ENCODE results near the gene LMNTD2. TPM values are rescaled to one million over a fixed set of nuclear protein-coding genes. Genes with fewer than 3 reads are reported as not detected.
A peak's percentile ranks its signal among the peaks of the same experiment; 100 is the strongest.
"Not testable (repeated sequence)": the region's sequence is repeated elsewhere in the genome, so short reads cannot be mapped to it uniquely, and the experiment has no call there.

The LMNTD2 gene
- total RNA-seq, 1 donor from 2014 or later = 2.3 TPM

- Mint-ChIP-seq H3K4me3 (ENCODE audit: unreplicated experiment) (no peak overlapping the region), H3K27me3 (ENCODE audit: unreplicated experiment) (peaks cover 4% of the 10 kb centered on the region), H3K36me3 (ENCODE audit: unreplicated experiment) (peaks cover 4% of the 10 kb centered on the region), H3K9me3 (ENCODE audit: unreplicated experiment) (no peaks in the 10 kb centered on the region), H3K27ac (ENCODE audit: unreplicated experiment) (no peak overlapping the region), H3K4me1 (ENCODE audit: low read depth, unreplicated experiment) (peaks cover 2% of the 10 kb centered on the region)
- TF ChIP-seq CTCF (IDR thresholded peaks at IDR 0.05; ENCODE audit: partially characterized antibody, unreplicated experiment) = no peak
- DNase-seq = no peak
These were observed 34.3 kb downstream of the LMNTD2 start for GRCh38 chr11:526192-526591.

- H3K36me3 Mint-ChIP-seq (ENCODE audit: unreplicated experiment) = peaks cover 12% of the 10 kb centered on the region
- H3K27me3 Mint-ChIP-seq (ENCODE audit: unreplicated experiment) = peaks cover 8% of the 10 kb centered on the region
- no peaks in the 10 kb centered on the region for H3K4me1 Mint-ChIP-seq (ENCODE audit: low read depth, unreplicated experiment)
- H3K27ac Mint-ChIP-seq (ENCODE audit: unreplicated experiment) = no peak overlapping the region
- no peak overlapping the region for H3K4me3 Mint-ChIP-seq (ENCODE audit: unreplicated experiment)
- DNase-seq = no peak
- peaks cover 8% of the 10 kb centered on the region for H3K9me3 Mint-ChIP-seq (ENCODE audit: unreplicated experiment)
- no peak for TF ChIP-seq CTCF (IDR thresholded peaks at IDR 0.05; ENCODE audit: partially characterized antibody, unreplicated experiment)
These were observed 39.3 kb downstream of the LMNTD2 start for GRCh38 chr11:521177-521688.

- no peak for DNase-seq
- peaks cover 7% of the 10 kb centered on the region for H3K27me3 Mint-ChIP-seq (ENCODE audit: unreplicated experiment)
- peaks cover 18% of the 10 kb centered on the region for H3K36me3 Mint-ChIP-seq (ENCODE audit: unreplicated experiment)
- H3K4me3 Mint-ChIP-seq (ENCODE audit: unreplicated experiment) = no peak overlapping the region
- H3K4me1 Mint-ChIP-seq (ENCODE audit: low read depth, unreplicated experiment) = no peaks in the 10 kb centered on the region
- no peak for TF ChIP-seq CTCF (IDR thresholded peaks at IDR 0.05; ENCODE audit: partially characterized antibody, unreplicated experiment)
- no peak overlapping the region for H3K27ac Mint-ChIP-seq (ENCODE audit: unreplicated experiment)
- peaks cover 11% of the 10 kb centered on the region for H3K9me3 Mint-ChIP-seq (ENCODE audit: unreplicated experiment)
These were observed 39.9 kb downstream of the LMNTD2 start for GRCh38 chr11:520428-521176.

GRCh38 chr11:518463-519202 is 41.9 kb downstream of the LMNTD2 start:
- H3K27me3 Mint-ChIP-seq (ENCODE audit: unreplicated experiment) = peaks cover 7% of the 10 kb centered on the region
- TF ChIP-seq CTCF (IDR thresholded peaks at IDR 0.05; ENCODE audit: partially characterized antibody, unreplicated experiment) = peak; percentile 99
- H3K4me3 Mint-ChIP-seq (ENCODE audit: unreplicated experiment) = no peak overlapping the region
- peaks cover 14% of the 10 kb centered on the region for H3K9me3 Mint-ChIP-seq (ENCODE audit: unreplicated experiment)
- peaks cover 22% of the 10 kb centered on the region for H3K36me3 Mint-ChIP-seq (ENCODE audit: unreplicated experiment)
- H3K4me1 Mint-ChIP-seq (ENCODE audit: low read depth, unreplicated experiment) = no peaks in the 10 kb centered on the region
- H3K27ac Mint-ChIP-seq (ENCODE audit: unreplicated experiment) = peak overlapping the region; percentile 33
- peak; percentile 74 for DNase-seq

GRCh38 chr11:516918-517685 is 43.4 kb downstream of the LMNTD2 start:
- not testable (repeated sequence) for H3K4me1 Mint-ChIP-seq (ENCODE audit: low read depth, unreplicated experiment); DNase-seq; H3K27me3 Mint-ChIP-seq (ENCODE audit: unreplicated experiment)
- H3K36me3 Mint-ChIP-seq (ENCODE audit: unreplicated experiment) = peaks cover 26% of the 10 kb centered on the region
- peak overlapping the region; percentile 62 for H3K27ac Mint-ChIP-seq (ENCODE audit: unreplicated experiment)
- peaks cover 14% of the 10 kb centered on the region for H3K9me3 Mint-ChIP-seq (ENCODE audit: unreplicated experiment)
- peak overlapping the region; percentile 52 for H3K4me3 Mint-ChIP-seq (ENCODE audit: unreplicated experiment)
